Left ventricle myocardium inferior (tissue), 1 donor: Measurements from ENCODE around the gene NOP9. TPM values are rescaled to one million over a fixed set of nuclear protein-coding genes. Genes with fewer than 3 reads are reported as not detected.

Source experiments
- DNase-seq: peaks from one replicate; pipeline ENCODE4 v3.0.0-alpha.2; 2020
- H3K27ac ChIP-seq: fragments of 200-600 bp; replicated peaks from 2 replicates; pipeline ENCODE4 v1.8.0; 2021
- H3K27me3 ChIP-seq: fragments of 200-600 bp; 2 replicates; pipeline ENCODE4 v1.8.0; 2021; ENCODE audit warnings: low read depth
- H3K36me3 ChIP-seq: fragments of 200-600 bp; 2 replicates; pipeline ENCODE4 v1.8.0; 2021
- H3K4me1 ChIP-seq: fragments of 200-600 bp; 2 replicates; pipeline ENCODE4 v1.8.0; 2021
- H3K4me3 ChIP-seq: fragments of 200-600 bp; 2 replicates; pipeline ENCODE4 v1.8.0; 2021; ENCODE audit warnings: mild to moderate bottlenecking, moderate library complexity
- H3K9me3 ChIP-seq: fragments of 200-600 bp; replicated peaks from 2 replicates; pipeline ENCODE4 v1.8.0; 2021
- intact Hi-C: fragments of 100-400 bp; cut with micrococcal nuclease; formaldehyde crosslinking; loops from one replicate; pipeline ENCODE4 v1.11.0; 2022
- total RNA-seq: library from RNA; stranded (reverse); fragmentation: NEBNext Ultra II Directional; extraction: Animal tissue kit (Norgen Biotek cat#: 25700); gene quantifications from one replicate; pipeline ENCODE4 v1.2.1, GENCODE V29; 2021
- TF ChIP-seq, protein P1 (sequence below): fragments of 200-600 bp; IDR thresholded peaks from 2 replicates; pipeline ENCODE4 v1.8.0; 2021; ENCODE audit warnings: antibody characterized with exemption, mild to moderate bottlenecking, borderline replicate concordance
- donor health status: DM: no; HTN: yes; CAD: no; lungs with severe emphysema.

The NOP9 gene
- total RNA-seq, 1 donor from 2014 or later = 23.4 TPM

DNA sequence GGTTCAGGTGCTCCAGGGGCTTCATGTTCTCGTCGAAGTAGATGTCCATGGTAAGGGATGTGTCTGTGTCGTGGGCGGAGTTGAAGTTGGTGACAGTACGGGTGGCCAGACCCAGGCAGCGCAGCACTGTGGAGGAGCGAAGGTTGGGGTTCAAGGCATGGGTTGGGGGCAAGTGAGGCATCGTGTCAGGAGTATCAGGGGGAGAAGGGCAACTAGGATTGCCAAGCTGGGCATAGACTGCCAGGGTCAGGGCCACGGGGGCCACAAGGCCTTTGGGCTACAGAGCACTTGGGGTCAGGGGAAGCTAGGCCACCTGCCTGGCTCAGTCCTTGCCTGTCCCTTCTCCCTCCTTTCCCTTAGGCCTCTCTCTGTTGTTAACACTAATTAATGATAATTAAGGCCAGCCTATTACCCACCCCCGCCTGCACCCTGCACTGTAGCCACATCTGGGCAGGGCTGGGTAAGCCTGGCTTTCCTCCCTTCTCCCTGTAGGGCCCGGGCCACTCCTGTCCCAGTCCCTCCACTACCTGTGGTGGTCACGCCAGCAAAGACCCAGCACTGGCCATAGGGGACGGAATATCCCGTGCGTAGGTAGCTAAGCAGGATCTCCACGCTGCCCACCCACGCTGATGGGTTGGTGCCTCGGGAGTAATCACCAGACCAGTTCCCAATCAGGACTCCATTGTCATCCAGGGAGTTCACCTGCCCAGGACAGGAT, 40.9 kb upstream of the NOP9 start:
- Histone ChIP-seq H3K27ac (no peak overlapping the region), H3K27me3 (no peaks in the 10 kb centered on the region), H3K4me1 (no peaks in the 10 kb centered on the region), H3K4me3 (no peak overlapping the region), H3K36me3 (no peaks in the 10 kb centered on the region), H3K9me3 (no peaks in the 10 kb centered on the region)
- DNase-seq = no peak
- TF ChIP-seq, protein P1, sequence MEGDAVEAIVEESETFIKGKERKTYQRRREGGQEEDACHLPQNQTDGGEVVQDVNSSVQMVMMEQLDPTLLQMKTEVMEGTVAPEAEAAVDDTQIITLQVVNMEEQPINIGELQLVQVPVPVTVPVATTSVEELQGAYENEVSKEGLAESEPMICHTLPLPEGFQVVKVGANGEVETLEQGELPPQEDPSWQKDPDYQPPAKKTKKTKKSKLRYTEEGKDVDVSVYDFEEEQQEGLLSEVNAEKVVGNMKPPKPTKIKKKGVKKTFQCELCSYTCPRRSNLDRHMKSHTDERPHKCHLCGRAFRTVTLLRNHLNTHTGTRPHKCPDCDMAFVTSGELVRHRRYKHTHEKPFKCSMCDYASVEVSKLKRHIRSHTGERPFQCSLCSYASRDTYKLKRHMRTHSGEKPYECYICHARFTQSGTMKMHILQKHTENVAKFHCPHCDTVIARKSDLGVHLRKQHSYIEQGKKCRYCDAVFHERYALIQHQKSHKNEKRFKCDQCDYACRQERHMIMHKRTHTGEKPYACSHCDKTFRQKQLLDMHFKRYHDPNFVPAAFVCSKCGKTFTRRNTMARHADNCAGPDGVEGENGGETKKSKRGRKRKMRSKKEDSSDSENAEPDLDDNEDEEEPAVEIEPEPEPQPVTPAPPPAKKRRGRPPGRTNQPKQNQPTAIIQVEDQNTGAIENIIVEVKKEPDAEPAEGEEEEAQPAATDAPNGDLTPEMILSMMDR = no peak
- intact Hi-C loops = no loop called here

DNA sequence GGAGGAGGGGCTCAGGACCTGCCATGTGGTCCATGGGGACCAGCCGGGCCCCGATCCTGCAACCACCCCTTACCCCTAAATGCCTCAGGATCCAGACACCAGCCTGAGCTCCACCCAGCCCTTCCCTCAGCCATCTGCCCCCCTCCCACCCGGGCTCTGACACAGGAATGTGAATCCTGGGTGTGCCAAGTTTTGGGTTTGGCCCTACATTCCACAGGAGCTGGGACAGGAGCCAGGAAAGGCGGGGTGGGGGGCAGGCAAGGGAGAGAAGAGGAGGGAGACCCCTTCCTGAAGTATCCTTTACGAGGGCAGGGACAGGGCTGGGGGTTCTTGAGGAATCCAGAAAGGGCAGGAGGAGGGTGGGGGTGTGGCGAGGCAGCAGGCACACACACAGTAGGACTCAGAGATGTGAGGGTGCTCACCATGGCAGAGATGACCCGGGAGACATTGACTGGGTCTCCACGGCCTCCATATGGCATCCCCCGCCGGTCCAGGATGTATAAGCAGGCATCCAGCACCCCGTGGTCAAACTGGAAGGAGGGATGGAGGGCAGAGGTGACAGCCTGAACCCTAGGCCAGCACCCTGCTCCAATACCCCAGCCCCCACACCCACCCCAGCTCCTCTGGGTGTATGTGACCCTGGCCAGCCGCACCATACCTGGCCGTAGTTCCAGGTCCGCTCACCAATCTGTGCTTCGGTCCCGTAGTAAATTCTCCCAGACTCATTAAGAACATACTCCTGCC, 40.2 kb upstream of the NOP9 start:
- no peaks in the 10 kb centered on the region for H3K27me3 ChIP-seq
- no peak overlapping the region for H3K27ac ChIP-seq
- DNase-seq = no peak
- no peaks in the 10 kb centered on the region for H3K4me1 ChIP-seq
- intact Hi-C loops = no loop called here
- no peak overlapping the region for H3K4me3 ChIP-seq
- TF ChIP-seq, protein P1 = no peak
- H3K36me3 ChIP-seq = no peaks in the 10 kb centered on the region
- no peaks in the 10 kb centered on the region for H3K9me3 ChIP-seq

DNA sequence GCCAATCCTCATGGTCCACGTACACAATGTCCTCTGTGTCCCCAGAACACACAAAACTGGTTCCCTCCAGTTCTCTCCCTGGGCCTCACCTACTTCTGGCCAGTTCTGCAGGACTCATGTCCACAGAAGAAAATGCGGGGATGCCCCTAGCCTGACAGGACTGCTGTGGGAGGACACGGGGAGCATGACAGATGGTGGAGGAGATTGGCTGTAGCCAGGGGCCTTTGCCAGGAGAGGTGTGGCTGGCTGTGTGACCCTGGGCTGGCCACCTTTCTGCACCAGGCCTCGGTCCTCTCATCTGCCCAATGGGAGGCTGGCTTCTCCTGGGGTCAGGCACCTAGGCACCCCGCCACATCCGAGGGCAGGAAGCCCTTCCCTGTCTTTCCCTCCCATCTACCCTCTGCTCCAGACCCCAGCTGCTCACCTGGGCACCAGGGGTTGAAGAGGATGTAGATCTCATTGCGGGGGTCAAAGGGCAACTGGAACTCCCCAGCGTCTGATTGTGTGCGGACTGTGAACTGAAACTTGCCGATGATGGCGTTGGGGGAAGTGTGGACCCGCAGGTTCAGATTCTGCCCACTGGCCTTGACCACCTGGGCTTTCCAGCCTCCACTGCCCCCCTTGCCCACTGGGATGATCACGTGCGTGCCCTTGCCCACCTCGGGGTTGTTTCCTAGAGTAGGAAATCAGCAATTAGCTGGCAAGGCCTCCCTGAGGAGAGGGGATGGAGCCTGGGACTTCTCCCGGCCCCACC, 39.4 kb upstream of the NOP9 start:
- intact Hi-C loops = no loop called here
- no peak for DNase-seq
- no peak overlapping the region for H3K27ac ChIP-seq
- H3K4me3 ChIP-seq = no peak overlapping the region
- no peaks in the 10 kb centered on the region for H3K27me3 ChIP-seq
- TF ChIP-seq, protein P1 = no peak
- H3K4me1 ChIP-seq = no peaks in the 10 kb centered on the region
- no peaks in the 10 kb centered on the region for H3K9me3 ChIP-seq
- H3K36me3 ChIP-seq = no peaks in the 10 kb centered on the region

DNA sequence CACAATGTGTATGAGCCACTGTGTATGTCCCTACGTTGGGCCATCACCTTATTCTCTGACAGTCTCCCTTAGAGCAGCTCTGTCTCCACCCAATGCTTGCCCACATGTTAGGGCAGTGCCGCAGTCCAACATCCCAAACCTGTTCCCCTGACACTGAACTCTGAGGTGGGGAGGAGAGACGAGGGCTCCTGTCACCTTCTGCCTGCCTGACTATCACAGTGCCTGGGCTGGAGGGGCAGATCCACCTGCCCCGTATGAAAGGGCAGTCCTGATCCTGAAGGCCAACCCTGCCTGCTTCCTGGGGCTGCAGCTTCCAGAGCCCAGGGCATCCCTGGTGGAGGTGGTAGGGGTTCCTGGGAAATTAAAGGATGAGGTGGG, 38.9 kb upstream of the NOP9 start:
- TF ChIP-seq, protein P1 = no peak

DNA sequence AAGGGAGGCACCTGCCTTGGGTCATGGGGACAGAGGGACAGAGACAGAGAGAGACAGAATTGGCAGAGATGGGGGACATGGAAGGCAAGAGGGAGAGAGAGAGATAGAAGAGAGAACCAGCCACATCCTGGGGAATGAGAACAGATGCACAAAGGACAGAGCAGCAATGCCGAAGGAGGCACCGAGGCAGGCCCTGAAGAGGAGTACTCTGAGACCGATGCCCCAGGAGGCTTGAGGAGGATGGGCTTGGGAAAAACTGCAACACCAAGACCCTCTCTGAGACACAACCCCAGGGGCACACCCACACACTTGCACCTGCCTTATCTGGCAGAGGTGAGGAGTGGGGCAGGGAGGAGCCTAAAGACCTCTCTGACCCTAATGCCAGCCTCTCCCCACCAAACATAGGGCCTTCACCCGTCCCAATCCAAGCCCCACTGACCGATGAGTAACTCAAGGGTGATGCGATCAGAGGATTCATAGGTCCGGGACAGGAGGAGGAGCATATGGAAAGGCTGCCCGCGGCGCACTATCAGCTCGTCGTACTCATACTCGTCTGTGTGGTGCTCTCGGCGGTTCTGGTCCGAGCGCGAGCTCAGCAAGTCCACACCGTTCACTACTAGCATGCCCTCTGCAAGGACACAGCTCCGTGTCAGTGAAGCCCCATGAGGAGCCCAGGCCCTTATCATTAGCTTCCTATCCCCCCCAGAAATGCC, 38.2 kb upstream of the NOP9 start:
- no peak overlapping the region for H3K4me3 ChIP-seq
- intact Hi-C loops = no loop called here
- H3K27me3 ChIP-seq = no peaks in the 10 kb centered on the region
- TF ChIP-seq, protein P1 = no peak
- no peak overlapping the region for H3K27ac ChIP-seq
- H3K9me3 ChIP-seq = no peaks in the 10 kb centered on the region
- no peak for DNase-seq
- H3K4me1 ChIP-seq = no peaks in the 10 kb centered on the region
- peaks cover 11% of the 10 kb centered on the region for H3K36me3 ChIP-seq

More for the DNA sequence above, 38.9 kb upstream of the NOP9 start:
- Histone ChIP-seq H3K4me3 (no peak overlapping the region), H3K36me3 (peaks cover 4% of the 10 kb centered on the region), H3K27me3 (no peaks in the 10 kb centered on the region), H3K9me3 (no peaks in the 10 kb centered on the region), H3K4me1 (no peaks in the 10 kb centered on the region), H3K27ac (no peak overlapping the region)
- DNase-seq = no peak
- intact Hi-C loops = no loop called here
